OCI-LY1 (cell line): ENCODE data around the gene CHTF18.

ENCODE experiments used
- H2AFZ ChIP-seq: fragments of 200-600 bp; sonication (generic), shearing (Covaris generic); 2 replicates; pipeline ENCODE4 v1.6.0; 2014; ENCODE audit warnings: antibody characterized with exemption, mild to moderate bottlenecking, low read length
- H3F3A ChIP-seq: fragments of 200-600 bp; sonication (generic), shearing (Covaris generic); 2 replicates; pipeline ENCODE4 v1.6.0; 2014; ENCODE audit warnings: mild to moderate bottlenecking, antibody characterized with exemption, low read length, moderate library complexity; ENCODE audit not compliant: insufficient read depth
- H3K27ac ChIP-seq: fragments of 200-600 bp; sonication (generic); 2 replicates; pipeline ENCODE4 v1.5.1; 2014; ENCODE audit warnings: low read length, mixed run types, mild to moderate bottlenecking, low read depth; ENCODE audit not compliant: poor library complexity, severe bottlenecking
- H3K27me3 ChIP-seq: fragments of 200-600 bp; sonication (generic); 2 replicates; pipeline ENCODE4 v1.6.0; 2014; ENCODE audit warnings: antibody characterized with exemption, mild to moderate bottlenecking, low read length, moderate library complexity; ENCODE audit not compliant: insufficient read depth
- H3K36me3 ChIP-seq: fragments of 200-600 bp; sonication (generic); 2 replicates; pipeline ENCODE4 v1.6.1; 2014; ENCODE audit warnings: mild to moderate bottlenecking, antibody characterized with exemption, low read length, moderate library complexity, mixed read lengths; ENCODE audit not compliant: insufficient read depth
- H3K4me1 ChIP-seq: fragments of 200-600 bp; sonication (generic); 2 replicates; pipeline ENCODE4 v1.5.1; 2014; ENCODE audit warnings: mild to moderate bottlenecking, low read length, moderate library complexity; ENCODE audit not compliant: insufficient read depth, severe bottlenecking
- H3K4me2 ChIP-seq: fragments of 200-600 bp; sonication (generic), shearing (Covaris generic); 2 replicates; pipeline ENCODE4 v1.6.1; 2014; ENCODE audit warnings: low read length
- H3K4me3 ChIP-seq: fragments of 200-600 bp; sonication (generic); 2 replicates; pipeline ENCODE4 v1.5.1; 2014; ENCODE audit warnings: low read length, low read depth, mild to moderate bottlenecking, mixed read lengths; ENCODE audit not compliant: poor library complexity, severe bottlenecking
- H3K79me2 ChIP-seq: fragments of 200-600 bp; shearing (Covaris generic); 2 replicates; pipeline ENCODE4 v1.6.1; 2016; ENCODE audit warnings: mixed run types, low read length, mixed read lengths; ENCODE audit not compliant: insufficient read depth
- H3K9ac ChIP-seq: fragments of 200-600 bp; sonication (generic), shearing (Covaris generic); 2 replicates; pipeline ENCODE4 v1.6.1; 2014; ENCODE audit warnings: mild to moderate bottlenecking, low read length, mixed read lengths
- H3K9me2 ChIP-seq: fragments of 200-600 bp; sonication (generic), shearing (Covaris generic); 2 replicates; pipeline ENCODE4 v1.6.1; 2014; ENCODE audit warnings: low read depth, mild to moderate bottlenecking, low read length, mixed read lengths
- H3K9me3 ChIP-seq: fragments of 200-600 bp; shearing (Covaris generic); 2 replicates; pipeline ENCODE4 v1.6.1; 2014; ENCODE audit warnings: low read length, mixed read lengths
- H4K20me1 ChIP-seq: fragments of 200-600 bp; sonication (generic), shearing (Covaris generic); 2 replicates; pipeline ENCODE4 v1.6.0; 2016; ENCODE audit warnings: mild to moderate bottlenecking, low read length; ENCODE audit not compliant: insufficient read depth
- EZH2 ChIP-seq: fragments of 200-600 bp; sonication (generic), shearing (Covaris generic); IDR thresholded peaks from 2 replicates; pipeline ENCODE4 v1.8.0; 2017; ENCODE audit warnings: borderline replicate concordance, mixed run types, mild to moderate bottlenecking, antibody characterized with exemption, low read length, moderate library complexity, mixed read lengths
- TF ChIP-seq, protein P1 (sequence below): fragments of 200-600 bp; sonication (generic), shearing (Covaris generic); IDR thresholded peaks from 2 replicates; pipeline ENCODE4 v1.5.1; 2017; ENCODE audit warnings: mild to moderate bottlenecking, antibody characterized with exemption, low read length, moderate library complexity, mixed read lengths

Gene CHTF18

DNA sequence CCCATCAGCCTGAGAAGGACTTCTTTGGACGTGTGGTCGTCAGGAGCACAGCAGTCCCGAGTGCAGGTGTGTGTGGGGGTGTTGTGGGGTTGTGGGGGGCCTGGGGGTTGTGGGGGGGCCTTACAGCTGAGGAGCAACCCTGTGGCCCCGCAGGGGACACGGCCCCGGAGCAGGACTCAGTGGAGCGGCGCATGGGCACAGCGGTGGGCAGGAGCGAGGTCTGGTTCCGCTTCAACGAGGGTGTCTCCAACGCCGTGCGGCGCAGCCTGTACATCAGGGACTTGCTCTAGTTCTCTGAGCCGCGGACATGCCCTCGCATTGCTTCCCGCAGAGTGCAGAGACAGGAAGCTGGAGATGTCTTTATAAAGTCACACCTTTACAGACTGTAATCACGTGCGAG, 9.3 kb downstream of the CHTF18 start:
- Histone ChIP-seq H3K27ac (no peak overlapping the region), H3K79me2 (no peaks in the 10 kb centered on the region), H3K4me2 (no peak overlapping the region), H3K27me3 (peaks cover 11% of the 10 kb centered on the region; the same call in 1 of the 2 replicates), H3K4me1 (no peaks in the 10 kb centered on the region), H3K9me2 (no peaks in the 10 kb centered on the region), H3K4me3 (no peak overlapping the region), H2AFZ (no peak overlapping the region), H3K9me3 (no peaks in the 10 kb centered on the region), H3F3A (no peaks in the 10 kb centered on the region), H3K9ac (no peak overlapping the region), H3K36me3 (peaks cover 30% of the 10 kb centered on the region), H4K20me1 (no peaks in the 10 kb centered on the region)
- no peak for TF ChIP-seq EZH2
- TF ChIP-seq, protein P1, sequence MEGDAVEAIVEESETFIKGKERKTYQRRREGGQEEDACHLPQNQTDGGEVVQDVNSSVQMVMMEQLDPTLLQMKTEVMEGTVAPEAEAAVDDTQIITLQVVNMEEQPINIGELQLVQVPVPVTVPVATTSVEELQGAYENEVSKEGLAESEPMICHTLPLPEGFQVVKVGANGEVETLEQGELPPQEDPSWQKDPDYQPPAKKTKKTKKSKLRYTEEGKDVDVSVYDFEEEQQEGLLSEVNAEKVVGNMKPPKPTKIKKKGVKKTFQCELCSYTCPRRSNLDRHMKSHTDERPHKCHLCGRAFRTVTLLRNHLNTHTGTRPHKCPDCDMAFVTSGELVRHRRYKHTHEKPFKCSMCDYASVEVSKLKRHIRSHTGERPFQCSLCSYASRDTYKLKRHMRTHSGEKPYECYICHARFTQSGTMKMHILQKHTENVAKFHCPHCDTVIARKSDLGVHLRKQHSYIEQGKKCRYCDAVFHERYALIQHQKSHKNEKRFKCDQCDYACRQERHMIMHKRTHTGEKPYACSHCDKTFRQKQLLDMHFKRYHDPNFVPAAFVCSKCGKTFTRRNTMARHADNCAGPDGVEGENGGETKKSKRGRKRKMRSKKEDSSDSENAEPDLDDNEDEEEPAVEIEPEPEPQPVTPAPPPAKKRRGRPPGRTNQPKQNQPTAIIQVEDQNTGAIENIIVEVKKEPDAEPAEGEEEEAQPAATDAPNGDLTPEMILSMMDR = no peak

DNA sequence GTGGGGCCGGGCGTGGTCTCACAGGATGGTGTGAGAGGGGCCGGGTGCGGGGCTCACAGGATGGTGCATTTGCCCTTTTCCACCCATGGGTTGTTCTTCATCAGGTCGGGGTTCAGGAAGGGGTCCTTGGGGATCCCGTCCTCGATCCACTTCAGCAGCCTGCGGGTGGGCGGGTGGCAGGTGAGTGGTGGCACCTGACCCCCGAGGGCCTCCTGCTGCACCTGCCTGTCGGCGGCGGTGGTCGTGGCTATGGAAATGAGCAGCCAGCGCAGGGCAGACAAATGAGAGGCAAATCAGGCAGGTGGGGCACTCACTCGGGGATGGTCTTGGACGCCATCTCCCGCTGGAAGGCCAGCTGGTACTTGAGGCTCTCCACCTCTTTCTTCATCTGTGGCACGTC, 10.2 kb downstream of the CHTF18 start:
- H3K9me2 ChIP-seq = no peaks in the 10 kb centered on the region
- H3K79me2 ChIP-seq = no peaks in the 10 kb centered on the region
- no peak overlapping the region for H3K4me2 ChIP-seq
- TF ChIP-seq EZH2 = no peak
- TF ChIP-seq, protein P1 = no peak
- H3K9me3 ChIP-seq = no peaks in the 10 kb centered on the region
- H4K20me1 ChIP-seq = no peaks in the 10 kb centered on the region
- peaks cover 13% of the 10 kb centered on the region; the same call in 1 of the 2 replicates for H3K27me3 ChIP-seq
- H3F3A ChIP-seq = no peaks in the 10 kb centered on the region
- H3K4me3 ChIP-seq = no peak overlapping the region
- H3K27ac ChIP-seq = no peak overlapping the region
- H2AFZ ChIP-seq = no peak overlapping the region
- H3K9ac ChIP-seq = no peak overlapping the region
- no peaks in the 10 kb centered on the region for H3K4me1 ChIP-seq
- H3K36me3 ChIP-seq = peaks cover 23% of the 10 kb centered on the region

DNA sequence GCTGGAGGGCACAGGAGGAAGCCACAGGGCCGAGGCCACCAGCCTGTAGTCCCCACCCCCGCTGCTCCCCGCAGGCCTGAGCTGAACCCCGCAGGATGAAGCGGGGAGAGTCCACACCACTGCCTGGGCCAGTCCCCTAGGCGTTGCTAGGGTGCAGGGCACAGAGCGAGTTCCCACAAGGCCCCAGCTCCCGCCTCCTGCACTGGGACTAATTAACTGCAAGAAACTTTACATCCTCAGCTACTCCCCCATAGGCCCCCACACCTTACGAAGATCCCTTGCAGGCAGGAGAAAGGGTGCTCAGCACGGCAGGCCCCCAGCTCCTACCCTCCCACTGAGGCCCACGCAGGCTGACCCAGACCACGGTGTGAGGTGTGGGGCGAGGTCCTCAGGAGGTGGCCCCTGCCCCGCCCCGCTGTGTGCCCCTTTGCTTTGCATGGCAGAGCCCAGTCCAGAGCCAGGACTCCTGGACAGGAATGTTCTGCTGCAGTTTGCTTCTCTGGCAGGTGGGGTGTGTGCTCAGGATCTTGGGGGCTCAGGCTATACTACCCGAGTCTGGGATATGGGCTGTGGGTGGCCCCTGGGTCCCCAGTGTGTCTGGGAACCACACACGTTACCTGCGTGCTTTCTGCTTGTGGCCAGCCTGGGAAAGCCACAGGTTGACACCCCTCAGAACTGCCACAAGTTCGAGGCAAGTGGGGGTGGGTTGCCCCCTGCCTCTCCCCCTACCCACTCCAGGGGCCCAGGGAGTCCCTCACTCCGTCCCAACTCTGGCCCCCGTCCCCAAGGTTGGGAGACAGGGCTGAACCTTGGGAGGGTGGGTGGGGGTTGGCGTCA, 10.9 kb downstream of the CHTF18 start:
- no peak overlapping the region for H3K4me3 ChIP-seq
- H3K36me3 ChIP-seq = peaks cover 22% of the 10 kb centered on the region
- no peaks in the 10 kb centered on the region for H3K9me3 ChIP-seq
- H3K4me1 ChIP-seq = no peaks in the 10 kb centered on the region
- no peak overlapping the region for H3K27ac ChIP-seq
- H2AFZ ChIP-seq = no peak overlapping the region
- H3K9ac ChIP-seq = no peak overlapping the region
- peaks cover 13% of the 10 kb centered on the region; the same call in 1 of the 2 replicates for H3K27me3 ChIP-seq
- no peaks in the 10 kb centered on the region for H3K79me2 ChIP-seq
- no peaks in the 10 kb centered on the region for H3K9me2 ChIP-seq
- H4K20me1 ChIP-seq = no peaks in the 10 kb centered on the region
- TF ChIP-seq, protein P1 = no peak
- TF ChIP-seq EZH2 = no peak
- no peaks in the 10 kb centered on the region for H3F3A ChIP-seq
- no peak overlapping the region for H3K4me2 ChIP-seq
